Gastroesophageal sphincter (tissue), 3 donors: ENCODE data around the gene SLC5A7.

Source experiments
- EP300 ChIP-seq: sonication (generic); formaldehyde crosslinking; IDR thresholded peaks from one replicate; pipeline ENCODE4 v1.6.1; 2017; ENCODE audit warnings: antibody characterized with exemption, mild to moderate bottlenecking
- POLR2A ChIP-seq, 2 donors: fragments of 450-650 bp; IDR thresholded peaks; one replicate each; pipeline ENCODE4 v1.6.1; 2017; ENCODE audit warnings: antibody characterized with exemption in 2 of 2, mild to moderate bottlenecking in 2 of 2, moderate library complexity in 1 of 2
- POLR2AphosphoS5 ChIP-seq: sonication (generic); formaldehyde crosslinking; IDR thresholded peaks from one replicate; pipeline ENCODE4 v1.6.1; 2017; ENCODE audit warnings: antibody characterized with exemption
- TF ChIP-seq, protein P1 (sequence below), 4 experiments: fragments of 200-600 bp in 2 of 4; fragments of 450-650 bp in 2 of 4; sonication (generic) in 1 of 4; IDR thresholded peaks; one replicate each; pipeline ENCODE4 v1.5.1; 2017 to 2019; ENCODE audit warnings: antibody characterized with exemption in 4 of 4, mild to moderate bottlenecking in 2 of 4, moderate library complexity in 2 of 4

DNA sequence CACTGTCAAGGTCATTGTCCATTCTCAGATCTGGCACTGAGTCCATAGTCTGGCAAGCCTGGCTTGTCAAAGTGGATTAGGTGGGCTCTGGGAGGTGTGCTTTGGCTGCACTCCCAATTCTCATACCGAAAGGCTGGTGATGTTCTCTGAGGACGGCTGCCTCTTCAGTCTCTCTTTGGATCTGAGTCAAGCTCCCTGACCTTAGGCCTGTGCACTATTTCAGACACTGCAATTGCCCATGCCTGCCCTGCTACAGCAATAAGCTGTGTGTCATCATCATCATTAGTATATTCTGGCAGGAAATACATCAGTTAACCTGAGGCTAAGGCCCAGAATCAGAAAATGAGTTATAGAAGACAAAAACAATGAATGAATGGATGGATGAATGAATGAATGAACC lies 1.6 kb upstream of the SLC5A7 start:
- TF ChIP-seq EP300 (no peak), POLR2A (IDR thresholded peaks at IDR 0.05) (no peak), POLR2AphosphoS5 (no peak)
- TF ChIP-seq, protein P1, sequence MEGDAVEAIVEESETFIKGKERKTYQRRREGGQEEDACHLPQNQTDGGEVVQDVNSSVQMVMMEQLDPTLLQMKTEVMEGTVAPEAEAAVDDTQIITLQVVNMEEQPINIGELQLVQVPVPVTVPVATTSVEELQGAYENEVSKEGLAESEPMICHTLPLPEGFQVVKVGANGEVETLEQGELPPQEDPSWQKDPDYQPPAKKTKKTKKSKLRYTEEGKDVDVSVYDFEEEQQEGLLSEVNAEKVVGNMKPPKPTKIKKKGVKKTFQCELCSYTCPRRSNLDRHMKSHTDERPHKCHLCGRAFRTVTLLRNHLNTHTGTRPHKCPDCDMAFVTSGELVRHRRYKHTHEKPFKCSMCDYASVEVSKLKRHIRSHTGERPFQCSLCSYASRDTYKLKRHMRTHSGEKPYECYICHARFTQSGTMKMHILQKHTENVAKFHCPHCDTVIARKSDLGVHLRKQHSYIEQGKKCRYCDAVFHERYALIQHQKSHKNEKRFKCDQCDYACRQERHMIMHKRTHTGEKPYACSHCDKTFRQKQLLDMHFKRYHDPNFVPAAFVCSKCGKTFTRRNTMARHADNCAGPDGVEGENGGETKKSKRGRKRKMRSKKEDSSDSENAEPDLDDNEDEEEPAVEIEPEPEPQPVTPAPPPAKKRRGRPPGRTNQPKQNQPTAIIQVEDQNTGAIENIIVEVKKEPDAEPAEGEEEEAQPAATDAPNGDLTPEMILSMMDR (IDR thresholded peaks at IDR 0.05), result no peak
